ENCODE data around the gene CALY.
"Not testable (repeated sequence)": the region's sequence is repeated elsewhere in the genome, so short reads cannot be mapped to it uniquely, and the experiment has no call there.

CALY gene

GRCh38 chr10:133336577-133337369 lies at the start of gene CALY:
Gene CALY, minus strand, starts transcription at chr10:133336896. Its CDS starts 7,907 bp downstream, at chr10:133328989.
- no peak for DNase-seq

GRCh38 chr10:133385214-133385613 lies 48.5 kb upstream of the CALY start:
- no peak for DNase-seq

DNA sequence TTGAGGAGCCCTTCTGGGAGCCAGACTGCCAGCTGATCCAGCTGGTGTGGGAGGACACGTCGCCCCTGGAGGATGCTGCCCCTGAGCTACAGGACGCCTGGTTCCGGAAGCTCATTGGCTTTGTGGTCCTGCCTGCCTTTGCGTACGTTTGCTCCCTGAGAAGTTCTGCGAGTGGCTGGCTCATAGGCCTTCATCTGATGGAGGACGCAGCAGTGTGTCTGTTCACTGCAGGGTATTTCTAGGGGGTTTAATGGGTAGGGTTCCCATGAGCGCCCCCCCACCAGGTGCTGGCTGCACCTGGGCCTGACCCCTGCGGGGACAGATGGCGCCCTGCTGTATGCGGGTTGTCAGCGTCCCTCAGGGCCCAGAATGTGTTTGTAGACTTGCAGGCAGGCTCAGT lies 47.4 kb upstream of the CALY start:
- DNase-seq = no peak

- no peak for DNase-seq
Observed at GRCh38 chr10:133383551-133383950, 46.9 kb upstream of the CALY start.

DNA sequence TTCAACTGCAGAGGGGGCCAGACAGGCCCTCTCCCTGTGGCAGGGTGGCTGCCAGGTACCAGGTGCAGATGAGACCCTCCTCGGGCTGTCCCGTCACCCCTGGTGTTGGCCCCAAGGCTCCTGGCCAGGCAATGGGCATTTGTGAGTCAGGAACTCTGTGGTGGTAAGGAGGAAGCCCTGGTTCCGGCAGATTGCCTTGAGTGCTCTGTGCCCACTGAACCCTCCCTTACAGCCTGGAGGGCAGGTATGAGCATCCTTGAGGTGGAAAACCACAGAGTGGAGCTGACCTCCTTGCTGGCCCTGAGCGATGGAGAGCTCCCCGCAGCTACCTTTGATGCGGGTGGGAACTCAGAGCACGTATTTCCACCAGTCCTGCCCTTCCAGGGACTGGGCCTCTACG lies 44.3 kb upstream of the CALY start:
- DNase-seq = no peak

DNA sequence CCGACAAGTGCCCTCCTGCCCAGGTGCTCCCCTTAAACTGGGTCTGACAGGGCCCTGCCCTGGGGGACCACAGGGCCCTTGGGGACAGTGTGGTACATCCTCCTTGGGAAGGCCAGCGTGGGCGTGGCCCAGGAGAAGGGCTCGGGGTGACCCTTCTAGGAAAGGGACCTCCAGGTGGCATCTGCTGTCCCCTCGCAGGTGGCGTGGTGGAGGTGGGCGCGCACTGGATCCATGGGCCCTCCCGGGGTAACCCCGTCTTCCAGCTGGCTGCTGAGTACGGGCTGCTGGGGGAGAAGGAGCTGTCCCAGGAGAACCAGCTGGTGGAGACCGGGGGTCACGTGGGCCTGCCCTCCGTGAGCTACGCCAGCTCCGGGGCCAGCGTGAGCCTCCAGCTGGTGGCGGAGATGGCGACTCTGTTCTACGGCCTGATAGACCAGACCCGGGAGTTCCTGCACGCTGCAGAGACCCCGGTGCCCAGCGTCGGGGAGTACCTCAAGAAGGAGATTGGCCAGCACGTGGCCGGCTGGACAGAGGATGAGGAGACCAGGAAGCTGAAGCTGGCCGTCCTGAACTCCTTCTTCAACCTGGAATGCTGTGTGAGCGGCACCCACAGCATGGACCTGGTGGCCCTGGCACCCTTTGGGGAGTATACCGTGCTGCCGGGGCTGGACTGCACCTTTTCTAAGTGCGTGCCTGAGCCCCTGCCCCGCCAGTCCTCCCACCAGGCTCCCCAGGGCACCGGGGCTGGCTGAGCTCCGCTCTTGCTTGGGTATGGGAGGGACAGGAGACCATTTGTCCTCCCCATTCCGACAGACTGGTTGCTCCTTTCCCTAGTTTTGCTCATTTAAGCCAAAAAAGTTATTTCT lies 43.3 kb upstream of the CALY start:
- no peak for DNase-seq

GRCh38 chr10:133379152-133379800 lies 42.6 kb upstream of the CALY start, which contains the start of gene PAOX:
Gene PAOX, plus strand, starts transcription at chr10:133379262. Its CDS starts 55 bp downstream, at chr10:133379317.
- no peak for DNase-seq

- no peak for DNase-seq
Observed at GRCh38 chr10:133378251-133379096, 41.8 kb upstream of the CALY start.

- DNase-seq = no peak
Observed at GRCh38 chr10:133377818-133378250, 41.1 kb upstream of the CALY start.

GRCh38 chr10:133377025-133377817 lies 40.5 kb upstream of the CALY start:
- DNase-seq = no peak

GRCh38 chr10:133376183-133376582 lies 39.5 kb upstream of the CALY start:
- not testable (repeated sequence) for DNase-seq

- no peak for DNase-seq
Observed at GRCh38 chr10:133375357-133376115, 38.8 kb upstream of the CALY start.

GRCh38 chr10:133373174-133374090 lies 36.7 kb upstream of the CALY start, which contains the start of gene ECHS1:
Gene ECHS1, minus strand, starts transcription at chr10:133373354. Its CDS starts 21 bp downstream, at chr10:133373333.
- peak; percentile 50 to 75 for DNase-seq

DNA sequence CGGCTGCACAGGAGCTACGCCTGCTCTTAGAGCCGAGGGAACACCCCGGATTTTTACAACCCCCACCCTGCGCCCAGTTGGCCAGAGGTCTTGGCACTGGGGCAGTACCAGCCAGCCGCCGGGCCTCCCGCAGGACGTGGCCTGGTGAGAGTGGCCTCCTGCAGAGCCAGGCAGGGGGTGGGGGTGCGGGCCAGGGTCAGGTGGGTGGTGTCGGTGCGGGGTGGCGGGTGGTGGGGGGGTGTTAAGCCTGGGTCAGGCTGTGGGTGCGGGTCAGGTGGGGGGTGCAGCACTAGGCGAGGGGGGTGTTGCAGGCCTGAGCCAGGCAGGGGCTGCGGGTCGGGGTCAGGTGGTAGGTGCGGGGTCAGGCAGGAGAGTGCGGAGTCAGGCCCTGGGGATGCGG lies 35.8 kb upstream of the CALY start:
- no peak for DNase-seq

- no peak for DNase-seq
Observed at GRCh38 chr10:133370030-133370786, 33.5 kb upstream of the CALY start.

GRCh38 chr10:133368153-133368552 lies 31.5 kb upstream of the CALY start:
- no peak for DNase-seq

DNA sequence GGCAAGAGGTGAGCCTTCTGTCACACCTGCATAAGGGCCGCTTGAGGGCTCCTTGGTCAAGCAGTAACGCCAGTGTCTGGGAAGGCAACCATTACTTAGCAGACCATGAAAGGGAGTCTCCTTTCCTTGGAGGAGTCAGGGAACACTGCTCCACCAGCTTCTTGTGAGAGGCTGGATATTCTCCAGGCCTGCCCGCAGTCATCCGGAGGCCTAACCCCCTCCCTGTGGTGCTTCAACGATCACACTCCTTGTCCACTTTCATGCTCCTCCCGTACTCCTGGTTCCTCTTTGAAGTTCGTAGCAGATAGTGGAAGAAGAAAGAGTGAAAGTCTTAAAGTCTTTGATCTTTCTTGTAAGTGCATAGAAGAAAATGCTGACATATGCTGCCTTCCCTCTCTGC lies 30.8 kb upstream of the CALY start:
- DNase-seq = not testable (repeated sequence)

GRCh38 chr10:133366751-133367150 lies 30.1 kb upstream of the CALY start:
- DNase-seq = no peak

DNA sequence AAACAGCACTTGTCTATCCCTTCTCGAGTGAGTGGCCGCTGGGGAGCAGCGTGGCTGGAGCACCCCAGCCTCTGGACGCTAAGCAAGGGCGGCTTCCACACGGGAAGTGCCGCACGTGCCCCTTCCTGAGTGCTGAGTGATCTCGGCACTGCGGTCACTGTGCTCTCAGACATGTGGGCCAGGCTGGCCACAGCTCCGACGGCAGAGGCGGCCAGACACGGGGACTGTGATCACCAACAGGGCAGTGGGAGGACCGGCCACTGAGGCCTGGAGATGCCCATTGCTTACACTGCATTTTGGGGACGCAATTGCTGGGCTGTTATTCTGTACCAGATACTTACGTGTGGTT lies 29.4 kb upstream of the CALY start:
- no peak for DNase-seq
